NCI-H82 treated with DMSO at 0.1 percent for 48 hours (cell line): Measurements from ENCODE around the gene KLHDC9.

Source experiments
- DNase-seq: peaks from one replicate; lab custom pipeline; 2025; ENCODE audit not compliant: unreplicated experiment; lab: John Stamatoyannopoulos, UW

Gene KLHDC9

DNA sequence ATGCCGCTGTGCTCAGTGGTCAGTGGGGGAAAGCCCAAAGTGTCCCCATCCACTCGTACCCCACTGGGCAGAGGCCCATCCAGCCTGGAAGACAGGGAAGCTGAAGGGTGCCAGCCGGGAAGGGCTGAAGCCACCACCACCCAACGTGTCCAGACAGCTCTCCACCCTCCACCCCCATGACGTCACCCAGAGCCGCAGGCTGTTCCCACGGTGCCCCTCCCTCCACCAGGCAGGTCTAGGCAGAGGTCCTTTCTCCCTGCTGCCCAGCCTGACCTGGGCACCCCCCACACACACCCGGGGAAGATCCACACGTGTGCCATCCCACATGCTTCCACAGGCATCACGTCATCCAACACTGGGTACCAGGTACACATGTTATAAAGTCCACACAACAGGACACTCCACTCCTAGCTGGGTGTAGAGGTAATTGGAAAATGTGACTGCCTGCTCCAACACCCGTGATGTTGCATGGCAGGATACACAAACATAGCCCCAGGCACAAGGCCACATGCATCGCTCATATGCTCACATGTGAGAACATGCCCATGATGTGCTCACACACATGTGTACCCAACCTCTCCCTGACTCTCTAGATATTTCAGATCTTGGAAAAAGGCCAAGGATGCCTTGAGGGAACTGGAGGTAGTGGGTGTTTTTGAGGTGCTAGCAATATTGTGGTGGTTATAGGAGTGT is 23.3 kb upstream of the KLHDC9 start:
- no peak for DNase-seq

DNA sequence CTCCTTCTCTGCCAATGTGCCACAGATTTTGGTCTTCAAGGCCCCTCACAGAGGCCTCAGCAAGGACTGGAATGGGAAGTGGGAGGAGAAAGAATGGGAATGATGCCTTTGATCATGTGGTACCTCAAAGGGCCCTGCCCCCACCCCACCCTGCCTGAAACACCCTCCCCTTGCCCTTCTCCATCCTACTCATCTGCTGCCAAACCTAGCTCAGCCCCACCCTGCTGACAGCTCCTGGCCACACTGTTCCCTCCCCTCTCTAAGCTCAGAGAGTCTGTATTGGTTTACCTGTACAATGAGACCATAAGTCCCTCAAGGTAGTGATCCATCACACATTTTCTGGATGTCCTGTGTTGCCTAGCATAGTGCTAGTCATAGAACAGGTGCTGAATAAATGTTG is 21.8 kb upstream of the KLHDC9 start:
- no peak for DNase-seq

DNA sequence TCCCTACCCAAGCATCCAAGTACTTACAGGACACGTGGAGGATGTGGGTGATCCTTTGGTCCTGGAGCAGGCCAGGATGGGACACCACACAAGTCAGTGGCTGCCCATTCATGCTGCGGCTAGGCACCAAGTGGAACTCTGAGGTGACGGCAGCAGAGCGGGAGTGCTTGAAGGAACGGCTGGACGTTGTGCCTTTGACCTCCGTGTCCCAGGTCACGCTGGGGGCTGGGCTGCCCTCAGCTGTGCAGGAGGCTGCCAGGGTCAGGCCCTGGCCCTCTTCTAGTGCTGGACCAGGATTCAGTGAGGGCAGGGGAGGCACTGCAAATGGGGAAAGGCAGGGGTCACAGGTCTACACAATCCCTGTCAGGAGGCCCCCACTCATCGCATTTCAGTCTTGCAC is 20.7 kb upstream of the KLHDC9 start:
- no peak for DNase-seq

DNA sequence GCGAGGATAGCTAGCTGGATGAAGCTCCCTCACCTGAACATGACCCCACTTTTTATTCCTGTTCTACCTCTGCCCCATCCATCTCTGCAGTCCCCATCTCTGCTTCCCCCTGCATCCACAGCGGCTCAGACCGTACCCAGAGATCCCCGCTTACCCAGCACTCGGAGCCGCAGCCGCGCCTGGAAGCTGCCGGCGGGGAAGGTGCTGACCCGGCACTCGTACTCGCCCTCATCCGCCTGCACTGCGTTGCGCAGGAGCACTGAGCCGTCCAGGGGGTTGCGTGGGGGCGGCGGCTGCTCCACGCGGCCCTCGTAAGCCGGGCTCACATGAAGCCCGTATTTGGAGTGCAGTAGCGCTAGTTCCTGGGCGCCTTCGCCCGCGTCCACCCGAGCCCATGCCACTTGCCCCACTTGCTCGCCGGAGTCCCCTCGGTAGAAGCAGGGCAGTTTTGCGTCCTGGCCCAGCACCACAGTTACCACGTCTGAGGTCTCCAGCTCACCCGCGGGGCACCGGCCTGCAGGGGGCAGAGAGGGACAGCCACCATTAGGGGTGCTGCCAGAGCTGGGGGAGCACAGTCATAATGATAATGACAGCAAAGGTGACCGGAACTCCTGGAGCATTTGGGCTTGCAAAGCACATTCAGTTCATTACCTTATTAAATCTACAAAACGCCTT is 18.6 kb upstream of the KLHDC9 start:
- no peak for DNase-seq

DNA sequence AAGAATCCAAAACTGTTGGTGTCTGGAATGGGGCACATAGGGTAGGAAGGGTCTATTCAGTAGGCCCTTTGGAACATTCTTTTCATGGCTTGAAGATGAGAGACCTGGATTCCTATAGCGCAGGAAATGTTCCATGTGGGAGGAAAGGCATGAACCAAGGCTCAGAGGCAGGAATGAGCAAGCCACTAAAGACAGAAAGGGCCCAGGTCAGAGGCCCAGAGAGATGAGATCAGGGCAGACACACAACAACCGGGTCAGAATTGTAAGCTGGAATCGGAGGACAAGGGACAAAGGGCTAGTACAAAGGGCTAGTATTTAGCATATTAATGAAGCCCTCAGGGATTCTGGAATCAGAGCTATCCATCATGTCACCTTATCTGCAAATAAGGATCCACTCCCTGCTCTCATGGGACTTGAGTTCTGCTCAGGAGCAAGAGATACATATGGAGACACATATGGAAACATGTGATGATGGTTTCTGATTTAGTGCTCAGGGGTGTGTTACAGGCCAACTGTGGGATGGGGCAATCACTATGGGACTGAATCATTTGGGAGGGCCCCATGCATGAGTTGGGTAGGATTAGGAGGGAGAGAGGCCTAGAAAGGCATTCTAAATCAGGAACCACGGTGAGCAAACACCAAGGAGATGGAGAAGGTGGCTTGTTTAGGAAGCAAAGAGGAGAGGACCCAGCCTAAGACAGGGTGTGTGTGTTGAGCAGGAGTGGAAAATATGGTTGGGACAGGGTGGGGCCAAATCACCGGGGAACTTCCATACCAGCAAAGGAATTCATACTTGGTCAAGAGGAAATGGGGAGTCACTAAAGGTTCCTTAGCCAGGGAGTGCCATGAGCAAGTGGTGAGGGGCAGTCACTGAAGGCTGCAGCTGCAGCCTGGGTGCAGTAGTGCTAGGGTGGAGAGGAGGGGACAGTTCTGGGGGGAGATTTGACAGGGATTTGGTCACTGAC is 17.4 kb upstream of the KLHDC9 start:
- DNase-seq, result no peak

DNA sequence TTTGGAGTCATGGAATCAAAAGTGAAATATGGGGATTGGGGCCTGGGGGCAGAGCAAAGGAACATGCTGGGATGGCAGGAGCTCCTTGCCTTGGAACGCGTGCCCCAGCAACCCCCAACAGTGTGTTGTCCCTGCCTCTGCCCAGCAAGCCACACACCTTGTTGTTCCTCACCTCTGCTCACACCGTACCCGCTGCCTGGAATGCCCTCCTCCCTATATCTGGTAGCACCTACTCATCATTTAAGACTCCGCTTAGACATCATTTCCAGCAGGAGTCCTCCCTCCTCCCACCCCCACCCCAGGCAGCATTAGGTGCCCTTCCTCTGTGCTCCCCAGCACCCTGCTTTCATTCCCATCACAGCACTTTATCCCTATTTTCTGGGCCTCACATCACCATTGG is 16.6 kb upstream of the KLHDC9 start:
- no peak for DNase-seq

DNA sequence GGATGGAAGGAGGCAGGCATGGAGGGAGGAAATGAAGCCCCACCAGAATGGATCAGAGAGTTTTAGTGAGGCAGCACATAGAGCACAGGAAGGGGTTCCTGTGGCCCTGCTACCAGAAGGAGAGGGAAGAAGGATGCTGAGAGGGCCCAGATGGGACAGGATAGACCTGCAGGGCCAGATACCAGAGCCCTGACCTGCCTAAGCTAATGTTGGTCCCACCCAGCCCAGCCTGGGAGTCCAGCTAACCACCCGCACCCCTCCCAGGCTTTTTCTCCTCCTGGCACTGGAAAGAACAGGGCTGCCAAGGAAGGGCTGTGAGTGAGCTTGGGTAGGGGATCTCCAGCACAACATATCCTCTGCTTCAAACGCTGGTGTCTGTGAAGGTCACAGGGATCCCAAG is 15.7 kb upstream of the KLHDC9 start:
- DNase-seq, result no peak

DNA sequence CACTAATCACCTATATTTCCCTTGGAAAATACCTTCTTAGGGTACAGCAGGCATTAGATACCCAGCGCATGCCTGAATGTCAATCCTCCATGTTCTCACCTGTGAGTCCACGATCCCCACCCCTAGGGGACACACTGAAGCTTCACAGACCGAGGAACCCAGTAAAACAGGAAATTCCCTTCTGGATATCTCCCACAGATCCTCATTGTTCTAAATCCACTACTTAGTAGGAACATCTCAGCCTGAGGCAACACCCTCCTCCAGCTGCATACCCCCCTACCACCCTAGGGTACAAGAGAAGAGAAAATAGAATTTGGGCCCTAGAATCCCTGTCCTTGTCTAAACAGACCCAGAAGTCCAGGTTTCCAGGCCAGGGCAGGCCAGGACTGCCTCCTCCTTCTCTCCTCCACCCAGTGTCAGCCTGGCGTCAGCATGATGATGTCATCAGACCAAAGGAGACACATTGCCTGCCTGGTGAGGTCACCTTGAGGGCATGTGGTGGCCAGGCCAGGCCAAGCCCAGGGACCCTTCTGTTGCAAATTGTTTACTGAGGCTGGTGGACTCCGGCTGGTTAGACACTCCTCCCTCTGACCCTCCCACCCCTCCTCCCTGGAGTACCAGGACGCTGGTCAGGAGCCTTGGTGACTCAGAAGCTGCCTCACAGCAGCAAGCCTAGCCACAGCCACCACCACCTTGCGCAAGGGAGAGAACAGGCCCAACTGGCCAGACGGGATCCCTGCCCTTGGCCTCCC is 15.0 kb upstream of the KLHDC9 start:
- DNase-seq, result no peak

DNA sequence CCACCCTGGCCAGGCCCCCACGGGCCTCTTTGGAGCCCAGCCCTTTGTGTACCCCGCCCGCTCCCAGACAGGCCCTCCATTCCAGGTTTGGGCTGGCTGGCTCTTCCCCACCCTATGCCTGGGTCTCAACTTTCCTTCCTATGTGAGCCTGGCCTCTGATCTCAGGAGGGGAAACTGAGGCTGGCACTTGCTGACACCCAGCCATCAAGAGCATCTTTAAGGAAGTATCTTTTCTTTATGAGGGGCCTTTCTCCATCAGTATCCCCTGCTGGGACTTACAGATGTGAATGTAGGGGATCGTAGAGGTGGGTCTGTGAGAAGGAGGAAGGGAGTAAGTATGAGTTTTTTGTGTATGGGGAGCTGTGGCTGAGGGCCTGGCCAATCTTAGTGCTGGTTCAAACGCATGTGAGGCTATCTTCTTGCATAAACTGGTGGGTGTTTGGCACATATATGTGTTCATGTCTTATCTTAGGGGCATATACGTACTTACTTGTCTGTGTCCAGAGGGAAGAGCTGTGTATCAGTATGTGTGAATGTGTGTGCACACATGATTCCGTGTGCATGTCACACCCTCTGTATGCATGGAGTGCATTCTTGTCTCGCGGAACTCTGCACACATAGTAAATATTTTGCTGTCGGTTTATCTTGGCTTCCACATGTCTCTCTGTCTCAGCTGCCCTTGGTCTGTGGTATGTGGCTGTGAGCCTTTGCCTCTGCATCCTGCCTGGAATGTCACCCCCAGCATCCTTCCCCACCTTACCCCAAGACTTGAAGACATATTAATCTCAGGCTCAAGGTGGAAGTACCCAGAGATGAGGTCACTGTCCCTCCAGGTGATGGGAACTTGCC is 14.2 kb upstream of the KLHDC9 start:
- DNase-seq, result no peak

DNA sequence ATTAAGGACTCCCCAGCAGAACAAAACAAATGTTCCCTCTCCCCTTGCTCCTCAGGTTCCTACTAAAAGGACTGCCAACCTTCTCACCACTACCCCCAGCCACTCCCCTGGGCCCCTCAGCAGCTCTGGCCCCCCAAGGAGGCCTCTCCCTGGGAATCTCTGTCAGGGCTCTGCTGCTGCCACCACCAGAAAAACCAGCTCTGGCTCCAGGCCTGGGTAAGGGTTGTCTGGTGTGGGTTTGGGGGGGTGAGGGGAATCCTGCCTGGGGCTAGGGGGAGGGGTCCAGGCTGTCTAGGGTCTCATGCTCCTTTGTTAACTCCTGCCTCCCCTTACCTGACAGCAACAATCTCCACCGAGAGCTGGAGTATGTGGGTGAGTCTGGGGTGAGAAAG is 13.6 kb upstream of the KLHDC9 start:
- DNase-seq, result no peak

DNA sequence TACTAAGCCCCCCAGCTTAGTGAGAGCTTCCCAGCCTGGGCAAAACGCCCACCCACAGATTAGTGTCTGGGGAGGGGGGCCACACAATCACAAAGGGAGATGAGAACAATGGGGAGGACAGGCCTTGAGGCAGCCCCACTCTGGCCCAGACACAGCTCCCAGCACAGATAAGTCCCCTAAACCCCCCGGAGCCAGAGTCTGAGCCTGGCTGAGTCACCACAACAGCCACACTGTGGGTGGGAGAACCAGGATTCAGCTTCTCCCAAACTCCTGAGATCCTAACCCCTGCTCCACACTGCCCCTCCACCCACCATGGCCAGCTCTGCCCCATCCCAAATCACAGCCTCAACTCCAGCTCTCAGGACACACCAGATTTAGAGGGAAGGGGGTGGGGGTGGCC is 13.0 kb upstream of the KLHDC9 start:
- DNase-seq, result no peak

DNA sequence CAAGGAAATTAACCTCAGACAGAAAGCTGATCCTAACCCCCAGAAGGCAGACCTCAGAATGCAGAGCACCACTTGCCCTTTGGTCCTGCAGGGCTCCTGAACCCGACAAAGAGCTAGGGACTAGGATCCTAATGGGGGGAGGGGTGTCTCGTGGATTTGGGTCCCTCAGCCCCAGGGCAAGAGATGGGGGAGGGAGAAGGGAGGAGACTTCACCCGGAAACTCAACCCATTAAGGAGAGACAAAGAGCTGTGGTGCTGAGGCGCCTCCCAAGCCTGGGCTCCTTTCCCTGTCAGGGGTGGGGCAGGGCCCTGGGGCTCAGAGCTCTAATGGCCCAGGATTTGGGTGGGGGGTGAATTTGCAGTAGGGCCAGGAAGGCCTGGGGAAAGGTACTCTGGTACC is 11.7 kb upstream of the KLHDC9 start:
- DNase-seq, result no peak

DNA sequence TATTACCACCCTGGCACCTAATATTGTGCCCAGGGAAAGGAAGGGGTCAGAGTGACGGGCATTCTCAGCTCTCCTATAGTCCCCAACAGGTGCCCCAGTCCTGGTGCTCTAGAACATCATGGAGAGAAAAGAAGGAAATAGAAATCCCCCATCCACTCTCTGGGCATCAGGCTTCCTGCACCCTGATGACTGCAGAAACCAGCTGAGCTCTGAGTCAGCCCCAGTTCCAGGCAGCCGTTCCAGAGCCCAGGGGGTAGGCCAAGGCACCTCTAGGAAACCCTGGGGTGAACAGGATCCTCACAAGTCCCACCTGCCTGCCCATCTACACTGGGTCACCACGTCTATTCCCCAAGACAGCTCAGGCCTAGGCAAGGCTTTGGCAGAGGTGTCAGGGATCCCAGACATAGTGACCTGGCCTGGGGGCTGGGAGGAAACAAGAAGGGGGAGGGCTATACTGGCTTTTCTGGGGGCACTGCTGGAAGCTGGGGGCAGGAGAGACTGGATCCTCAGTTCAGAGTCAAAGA is 9.5 kb upstream of the KLHDC9 start:
- DNase-seq, result no peak

DNA sequence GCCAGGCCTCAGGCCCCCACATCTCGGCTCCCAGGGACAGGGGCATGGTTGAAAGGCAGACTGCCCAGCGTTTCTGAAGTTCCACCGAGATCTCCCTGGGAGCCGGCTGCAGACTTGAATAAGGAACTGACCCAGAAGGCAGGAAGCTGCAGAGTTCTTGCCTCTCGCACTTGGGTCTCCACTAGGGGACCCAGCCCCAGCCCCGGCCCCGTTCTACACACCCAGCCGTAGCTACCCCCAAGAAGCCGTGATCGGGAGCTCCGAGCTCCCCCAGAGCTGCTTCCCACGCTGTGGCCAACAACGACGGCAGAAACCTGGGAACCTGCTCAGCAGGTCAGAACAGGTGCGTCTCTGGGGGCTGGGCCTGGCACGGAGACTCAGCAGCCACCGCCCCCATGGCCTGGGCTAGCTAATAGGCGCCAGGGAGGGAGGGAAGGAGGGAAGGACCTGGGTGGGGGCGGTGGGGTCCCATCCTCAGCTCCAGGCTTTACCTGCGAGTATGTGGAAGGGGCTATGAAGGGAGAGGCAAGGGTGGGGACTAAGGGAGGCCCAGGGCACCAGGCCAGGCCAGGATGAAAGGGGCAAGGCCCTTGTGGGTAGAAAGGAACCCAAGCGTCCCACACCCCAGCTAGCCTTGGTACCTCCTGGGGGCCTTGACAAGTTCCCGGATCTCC is 8.8 kb upstream of the KLHDC9 start, which contains the start of gene NECTIN4:
TSS of gene NECTIN4 (minus strand) at position 308 of the 674 bp plus-strand sequence. CDS start at position 46, 262 bp downstream.
- DNase-seq, result no peak

DNA sequence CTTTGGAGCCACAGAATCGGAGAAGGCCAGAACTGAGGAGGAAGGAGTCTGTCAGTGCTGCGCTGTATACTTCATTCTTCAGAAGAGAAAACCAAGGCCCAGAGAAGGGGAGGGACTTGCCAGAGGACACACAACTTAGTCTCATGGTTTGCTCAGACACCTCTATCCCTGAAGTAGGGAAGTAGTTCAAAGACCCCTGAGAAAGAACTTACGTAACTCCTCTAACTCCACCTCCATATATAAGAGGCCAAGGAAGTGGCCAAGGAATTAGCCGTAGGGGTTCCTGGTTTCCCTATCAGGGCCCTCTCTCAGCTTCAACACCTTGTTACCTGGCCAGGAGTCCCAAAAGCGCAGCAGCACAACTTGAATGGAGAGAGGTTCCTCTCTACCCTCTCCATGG is 8.2 kb upstream of the KLHDC9 start:
- DNase-seq, result no peak

DNA sequence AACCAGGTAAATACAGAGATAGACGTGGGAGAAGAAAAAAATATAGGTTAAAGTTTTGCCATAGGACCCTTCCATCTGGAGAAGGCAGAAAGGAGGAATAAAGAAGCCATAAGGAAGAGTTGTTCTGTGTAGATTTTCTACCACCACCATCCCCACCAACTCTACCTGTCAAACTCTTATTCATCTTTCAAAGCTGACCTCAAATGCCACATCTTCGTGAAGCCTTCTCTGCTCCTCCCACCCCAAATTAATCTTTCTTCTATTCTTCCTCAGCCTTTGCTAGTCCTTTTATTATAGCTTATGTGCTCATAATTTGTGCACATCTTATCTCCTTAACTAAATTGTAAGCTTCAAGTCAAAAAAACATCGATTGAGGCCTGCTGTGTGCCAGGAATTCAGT is 7.5 kb upstream of the KLHDC9 start:
- DNase-seq, result no peak

DNA sequence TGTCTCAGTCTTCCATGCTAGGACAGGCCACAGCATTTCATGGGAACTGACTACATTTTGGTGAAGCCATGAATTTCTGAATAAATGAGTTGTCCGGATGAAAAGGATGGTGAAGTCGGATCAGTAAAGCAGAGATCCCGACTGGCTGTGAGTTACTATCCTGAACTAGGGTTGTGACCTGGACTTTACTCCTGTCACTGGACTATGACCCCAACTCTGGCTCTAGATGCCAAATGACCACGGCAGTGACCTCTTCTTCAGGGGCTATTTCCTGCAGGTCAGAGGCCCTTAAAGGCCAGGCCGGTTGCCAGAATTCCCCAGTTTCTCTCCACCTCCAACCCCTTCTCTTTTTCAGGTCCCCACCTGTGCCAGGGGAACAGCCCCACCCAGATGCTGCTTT is 7.1 kb upstream of the KLHDC9 start:
- no peak for DNase-seq

DNA sequence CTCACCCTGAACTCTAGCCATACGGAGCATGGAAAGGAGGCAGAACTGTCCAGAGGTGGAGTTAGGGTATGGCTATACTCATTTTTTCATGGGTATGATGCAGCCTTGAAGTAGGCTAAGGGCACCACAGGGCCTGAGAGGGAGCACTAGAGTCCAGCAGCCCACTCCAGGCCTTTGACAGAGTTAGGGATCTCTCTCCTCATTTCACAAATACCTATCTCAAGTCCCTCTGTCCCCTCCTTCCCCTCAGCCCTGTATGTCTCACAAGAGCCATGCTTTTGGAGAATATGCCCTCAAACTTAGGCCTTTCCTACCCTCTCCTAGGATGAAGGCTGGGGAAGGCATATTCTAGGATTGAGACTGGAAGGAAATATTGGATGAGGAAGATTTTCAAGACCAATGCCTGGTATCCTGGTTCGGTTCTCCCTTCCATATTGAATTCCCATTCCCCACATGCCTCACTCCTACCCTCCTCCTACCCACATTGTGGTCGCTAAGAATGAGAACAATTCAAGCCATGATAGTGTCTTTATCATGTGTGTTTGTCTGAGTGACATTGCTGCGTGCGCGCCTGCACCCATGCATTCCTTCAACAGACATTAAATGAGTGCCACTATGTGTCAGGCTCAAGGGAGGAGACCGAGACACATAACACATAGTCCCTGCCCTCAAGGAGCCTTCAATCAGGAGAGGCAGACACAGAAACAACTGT is 6.2 kb upstream of the KLHDC9 start:
- no peak for DNase-seq

DNA sequence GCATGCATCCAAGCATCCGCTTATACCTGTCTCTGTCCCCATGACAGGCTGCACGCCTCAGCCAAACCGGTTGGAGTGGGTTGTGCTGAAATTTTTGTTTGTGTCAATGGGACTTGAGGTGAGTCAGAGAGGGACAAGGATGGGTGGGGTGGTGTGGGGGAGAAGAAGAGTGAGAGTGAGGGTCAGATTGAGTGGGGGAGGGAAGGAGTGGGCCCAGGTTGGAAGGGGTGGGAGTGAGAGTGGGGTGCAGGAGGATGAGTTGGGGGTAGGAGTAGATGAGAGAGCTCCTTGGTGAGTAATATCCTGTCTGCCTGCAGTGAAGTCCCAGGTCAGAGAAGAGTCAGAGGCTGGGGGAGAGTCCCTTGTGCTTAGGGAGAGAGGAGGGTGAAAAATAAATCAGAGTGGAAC is 5.5 kb upstream of the KLHDC9 start:
- no peak for DNase-seq
